HepG2 (cell line): ENCODE measurements around the gene SMAD6. TPM values are rescaled to one million over a fixed set of nuclear protein-coding genes. Genes with fewer than 3 reads are reported as not detected.
A peak's percentile ranks its signal among the peaks of the same experiment; 100 is the strongest.

ENCODE experiments used
- ADNP ChIP-seq: sonication (generic); formaldehyde crosslinking; IDR thresholded peaks from 2 replicates; pipeline ENCODE4 v1.4.0; 2020; ENCODE audit warnings: missing genetic modification reagents
- CERS6 ChIP-seq: sonication (generic); formaldehyde crosslinking; IDR thresholded peaks from 2 replicates; pipeline ENCODE4 v1.5.0; 2020; ENCODE audit warnings: missing genetic modification reagents
- EED ChIP-seq: sonication (generic); formaldehyde crosslinking; IDR thresholded peaks from 2 replicates; pipeline ENCODE4 v1.5.0; 2020; ENCODE audit warnings: mild to moderate bottlenecking, missing genetic modification reagents
- FOXP1 ChIP-seq, 2 experiments: fragments of 450-650 bp in 1 of 2; IDR thresholded peaks; 2 replicates each; pipeline ENCODE4 v1.6.1; 2017 to 2018; ENCODE audit warnings: antibody characterized with exemption in 1 of 2
- HDAC6 ChIP-seq: fragments of 200-600 bp; sonication (generic); IDR thresholded peaks from 2 replicates; pipeline ENCODE4 v1.7.0; 2017; ENCODE audit warnings: mild to moderate bottlenecking, antibody characterized with exemption, low read length, low read depth
- IKZF4 ChIP-seq: sonication (generic); formaldehyde crosslinking; IDR thresholded peaks from 2 replicates; pipeline ENCODE4 v1.5.1; 2020; ENCODE audit warnings: borderline replicate concordance, mild to moderate bottlenecking, low read depth, missing genetic modification reagents; ENCODE audit errors: not compliant biosample characterization
- JARID2 ChIP-seq: sonication (generic); formaldehyde crosslinking; IDR thresholded peaks from 2 replicates; pipeline ENCODE4 v1.8.1; 2023; ENCODE audit warnings: missing genetic modification reagents, inconsistent platforms; ENCODE audit not compliant: insufficient replicate concordance
- KLF16 ChIP-seq, 2 experiments: sonication (generic) in 1 of 2; formaldehyde crosslinking in 1 of 2; IDR thresholded peaks; 2 replicates each; pipeline versions ENCODE4 v1.6.1 to v1.8.0; 2016 to 2023; ENCODE audit warnings: missing genetic modification reagents in 2 of 2, missing compliant biosample characterization in 1 of 2
- KLF6 ChIP-seq: IDR thresholded peaks from 2 replicates; pipeline ENCODE4 v1.8.0; 2016; ENCODE audit warnings: missing biosample characterization, missing genetic modification reagents
- NFYC ChIP-seq: IDR thresholded peaks from 2 replicates; pipeline ENCODE4 v1.6.1; 2016; ENCODE audit warnings: missing genetic modification reagents, missing compliant biosample characterization
- PAF1 ChIP-seq: IDR thresholded peaks from 2 replicates; pipeline ENCODE4 v1.6.1; 2016; ENCODE audit warnings: missing genetic modification reagents, missing compliant biosample characterization
- SOX6 ChIP-seq, 2 experiments: fragments of 450-650 bp in 1 of 2; sonication (generic) in 1 of 2; formaldehyde crosslinking in 1 of 2; IDR thresholded peaks; 2 replicates each; pipeline versions ENCODE4 v1.4.0 to v1.6.1; 2017 to 2020; ENCODE audit warnings: antibody characterized with exemption in 1 of 2, mild to moderate bottlenecking in 1 of 2, missing genetic modification reagents in 1 of 2
- STAT5B ChIP-seq: sonication (generic); formaldehyde crosslinking; IDR thresholded peaks from 2 replicates; pipeline ENCODE4 v1.4.0; 2020; ENCODE audit warnings: missing genetic modification reagents
- SYNCRIP ChIP-seq: fragments of 200-400 bp; formaldehyde crosslinking; IDR thresholded peaks from 2 replicates; pipeline ENCODE4 v1.6.1; 2018; ENCODE audit warnings: mild to moderate bottlenecking, low read depth, low read length; ENCODE audit not compliant: insufficient read depth
- ZNF251 ChIP-seq: sonication (generic); formaldehyde crosslinking; IDR thresholded peaks from 2 replicates; pipeline ENCODE4 v1.9.0; 2021; ENCODE audit warnings: mild to moderate bottlenecking, missing genetic modification reagents
- ZNF256 ChIP-seq: sonication (generic); formaldehyde crosslinking; conservative IDR thresholded peaks from 2 replicates; pipeline ENCODE4 v1.4.0; 2020; ENCODE audit warnings: missing genetic modification reagents
- ZNF282 ChIP-seq: fragments of 450-650 bp; IDR thresholded peaks from 2 replicates; pipeline ENCODE4 v1.6.1; 2018; ENCODE audit not compliant: partially characterized antibody
- ZNF326 ChIP-seq: sonication (generic); formaldehyde crosslinking; IDR thresholded peaks from 2 replicates; pipeline ENCODE4 v1.4.0; 2020; ENCODE audit warnings: missing genetic modification reagents, borderline replicate concordance
- ZNF337 ChIP-seq: sonication (generic); formaldehyde crosslinking; IDR thresholded peaks from 2 replicates; pipeline ENCODE4 v1.5.1; 2020; ENCODE audit warnings: missing genetic modification reagents, low read depth, mild to moderate bottlenecking, borderline replicate concordance
- ZNF382 ChIP-seq: sonication (generic); formaldehyde crosslinking; IDR thresholded peaks from 2 replicates; pipeline ENCODE4 v1.5.0; 2020; ENCODE audit warnings: missing genetic modification reagents, mild to moderate bottlenecking, borderline replicate concordance
- ZNF678 ChIP-seq: sonication (generic); formaldehyde crosslinking; IDR thresholded peaks from 2 replicates; pipeline ENCODE4 v1.4.0; 2020; ENCODE audit warnings: mild to moderate bottlenecking, missing genetic modification reagents
- ZNF703 ChIP-seq: sonication (generic); formaldehyde crosslinking; IDR thresholded peaks from 2 replicates; pipeline ENCODE4 v1.5.1; 2020; ENCODE audit warnings: missing genetic modification reagents, mild to moderate bottlenecking, moderate library complexity, borderline replicate concordance
- ZNF747 ChIP-seq: sonication (generic); formaldehyde crosslinking; IDR thresholded peaks from 2 replicates; pipeline ENCODE4 v1.8.1; 2023; ENCODE audit warnings: missing genetic modification reagents, mild to moderate bottlenecking, borderline replicate concordance
- ZNF839 ChIP-seq: sonication (generic); formaldehyde crosslinking; IDR thresholded peaks from 2 replicates; pipeline ENCODE4 v1.4.0; 2020; ENCODE audit warnings: missing genetic modification reagents, mild to moderate bottlenecking, borderline replicate concordance
- polyA plus RNA-seq, 8 experiments: library from polyadenylated mRNA; depleted of rRNA in 3 of 8; stranded (reverse) in 7 of 8; unstranded in 1 of 8; fragments of >200 nt; fragmentation: Illumina TruSeq in 4 of 8; extraction: Trizol in 4 of 8; gene quantifications; 2 replicates each; pipeline versions ENCODE4 v1.2.1 to v1.2.3, GENCODE V29; 2011 to 2016; ENCODE audit warnings: low read depth in 4 of 8, missing spikeins in 1 of 8, mixed read lengths in 1 of 8; ENCODE audit not compliant: insufficient read depth in 1 of 8
- total RNA-seq, 5 experiments: library from RNA; depleted of rRNA; stranded (reverse); fragments of >200 nt; fragmentation: Illumina TruSeq; extraction: Trizol; gene quantifications; 2 replicates each; pipeline ENCODE4 v1.2.3, GENCODE V29; 2016; ENCODE audit warnings: low read depth in 1 of 5
- TF ChIP-seq, protein P1 (sequence below): sonication (generic); formaldehyde crosslinking; IDR thresholded peaks from 2 replicates; pipeline ENCODE4 v1.4.0; 2020; ENCODE audit warnings: mild to moderate bottlenecking, missing genetic modification reagents

The SMAD6 gene
- total and polyA plus RNA-seq, 2 of the 13 experiments (the other 11 are each of a cell fraction or from before 2014, with no cell fraction given): 3.3 to 4.4 TPM

GRCh38 chr15:66702035-66702786 lies at the start of gene SMAD6 (continued):
- TF ChIP-seq, protein P1, sequence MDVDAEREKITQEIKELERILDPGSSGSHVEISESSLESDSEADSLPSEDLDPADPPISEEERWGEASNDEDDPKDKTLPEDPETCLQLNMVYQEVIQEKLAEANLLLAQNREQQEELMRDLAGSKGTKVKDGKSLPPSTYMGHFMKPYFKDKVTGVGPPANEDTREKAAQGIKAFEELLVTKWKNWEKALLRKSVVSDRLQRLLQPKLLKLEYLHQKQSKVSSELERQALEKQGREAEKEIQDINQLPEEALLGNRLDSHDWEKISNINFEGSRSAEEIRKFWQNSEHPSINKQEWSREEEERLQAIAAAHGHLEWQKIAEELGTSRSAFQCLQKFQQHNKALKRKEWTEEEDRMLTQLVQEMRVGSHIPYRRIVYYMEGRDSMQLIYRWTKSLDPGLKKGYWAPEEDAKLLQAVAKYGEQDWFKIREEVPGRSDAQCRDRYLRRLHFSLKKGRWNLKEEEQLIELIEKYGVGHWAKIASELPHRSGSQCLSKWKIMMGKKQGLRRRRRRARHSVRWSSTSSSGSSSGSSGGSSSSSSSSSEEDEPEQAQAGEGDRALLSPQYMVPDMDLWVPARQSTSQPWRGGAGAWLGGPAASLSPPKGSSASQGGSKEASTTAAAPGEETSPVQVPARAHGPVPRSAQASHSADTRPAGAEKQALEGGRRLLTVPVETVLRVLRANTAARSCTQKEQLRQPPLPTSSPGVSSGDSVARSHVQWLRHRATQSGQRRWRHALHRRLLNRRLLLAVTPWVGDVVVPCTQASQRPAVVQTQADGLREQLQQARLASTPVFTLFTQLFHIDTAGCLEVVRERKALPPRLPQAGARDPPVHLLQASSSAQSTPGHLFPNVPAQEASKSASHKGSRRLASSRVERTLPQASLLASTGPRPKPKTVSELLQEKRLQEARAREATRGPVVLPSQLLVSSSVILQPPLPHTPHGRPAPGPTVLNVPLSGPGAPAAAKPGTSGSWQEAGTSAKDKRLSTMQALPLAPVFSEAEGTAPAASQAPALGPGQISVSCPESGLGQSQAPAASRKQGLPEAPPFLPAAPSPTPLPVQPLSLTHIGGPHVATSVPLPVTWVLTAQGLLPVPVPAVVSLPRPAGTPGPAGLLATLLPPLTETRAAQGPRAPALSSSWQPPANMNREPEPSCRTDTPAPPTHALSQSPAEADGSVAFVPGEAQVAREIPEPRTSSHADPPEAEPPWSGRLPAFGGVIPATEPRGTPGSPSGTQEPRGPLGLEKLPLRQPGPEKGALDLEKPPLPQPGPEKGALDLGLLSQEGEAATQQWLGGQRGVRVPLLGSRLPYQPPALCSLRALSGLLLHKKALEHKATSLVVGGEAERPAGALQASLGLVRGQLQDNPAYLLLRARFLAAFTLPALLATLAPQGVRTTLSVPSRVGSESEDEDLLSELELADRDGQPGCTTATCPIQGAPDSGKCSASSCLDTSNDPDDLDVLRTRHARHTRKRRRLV (CRISPR knock-in tag): no peak
- TF ChIP-seq ZNF326 (CRISPR knock-in tag): no peak
- no peak for TF ChIP-seq SYNCRIP
- TF ChIP-seq JARID2 (CRISPR knock-in tag): no peak
- TF ChIP-seq ZNF251 (CRISPR knock-in tag): no peak
- TF ChIP-seq ZNF678 (CRISPR knock-in tag): no peak
- no peak for TF ChIP-seq FOXP1 (IDR thresholded peaks at IDR 0.05)
- TF ChIP-seq FOXP1 (CRISPR knock-in tag; IDR thresholded peaks at IDR 0.05): no peak
- TF ChIP-seq IKZF4: no peak
- no peak for TF ChIP-seq ZNF282
- TF ChIP-seq ZNF256: no peak
- TF ChIP-seq STAT5B (CRISPR knock-in tag): no peak
- peak; percentile 74 for TF ChIP-seq NFYC (CRISPR knock-in tag)
- no peak for TF ChIP-seq EED
- no peak for TF ChIP-seq SOX6 (IDR thresholded peaks at IDR 0.05)
- no peak; the same call in 1 of the 2 replicates for TF ChIP-seq SOX6 (CRISPR knock-in tag; IDR thresholded peaks at IDR 0.05)
- TF ChIP-seq ZNF703 (CRISPR knock-in tag): no peak
- TF ChIP-seq PAF1 (CRISPR knock-in tag): no peak
- TF ChIP-seq HDAC6: no peak
- TF ChIP-seq KLF16 (CRISPR knock-in tag; IDR thresholded peaks at IDR 0.05): 0 out of 4 replicates have a peak, but pooled peaks of 1 of the 2 experiments have one; percentile 16
- TF ChIP-seq ZNF747 (CRISPR knock-in tag): no peak
- TF ChIP-seq ZNF382: no peak
- TF ChIP-seq ZNF337 (CRISPR knock-in tag): no peak
- TF ChIP-seq CERS6 (CRISPR knock-in tag): no peak
- TF ChIP-seq KLF6 (CRISPR knock-in tag): no peak; the same call in 1 of the 2 replicates
- no peak for TF ChIP-seq ZNF839
- no peak for TF ChIP-seq ADNP (CRISPR knock-in tag)
